GM18861 (cell line): Measurements from ENCODE around the gene TLL2.
"Not testable (repeated sequence)": the region's sequence is repeated elsewhere in the genome, so short reads cannot be mapped to it uniquely, and the experiment has no call there.

Experiments
- ATAC-seq: cut with Tn5 transposase; IDR thresholded peaks from one replicate; pipeline ENCODE4 v1.9.1; 2021; ENCODE audit not compliant: unreplicated experiment

Gene TLL2

GRCh38 chr10:96513698-96514561 lies at the start of gene TLL2:
Gene TLL2, minus strand, starts transcription at chr10:96513926. Its CDS starts 241 bp downstream, at chr10:96513685.
- ATAC-seq: peak; percentile 64

DNA sequence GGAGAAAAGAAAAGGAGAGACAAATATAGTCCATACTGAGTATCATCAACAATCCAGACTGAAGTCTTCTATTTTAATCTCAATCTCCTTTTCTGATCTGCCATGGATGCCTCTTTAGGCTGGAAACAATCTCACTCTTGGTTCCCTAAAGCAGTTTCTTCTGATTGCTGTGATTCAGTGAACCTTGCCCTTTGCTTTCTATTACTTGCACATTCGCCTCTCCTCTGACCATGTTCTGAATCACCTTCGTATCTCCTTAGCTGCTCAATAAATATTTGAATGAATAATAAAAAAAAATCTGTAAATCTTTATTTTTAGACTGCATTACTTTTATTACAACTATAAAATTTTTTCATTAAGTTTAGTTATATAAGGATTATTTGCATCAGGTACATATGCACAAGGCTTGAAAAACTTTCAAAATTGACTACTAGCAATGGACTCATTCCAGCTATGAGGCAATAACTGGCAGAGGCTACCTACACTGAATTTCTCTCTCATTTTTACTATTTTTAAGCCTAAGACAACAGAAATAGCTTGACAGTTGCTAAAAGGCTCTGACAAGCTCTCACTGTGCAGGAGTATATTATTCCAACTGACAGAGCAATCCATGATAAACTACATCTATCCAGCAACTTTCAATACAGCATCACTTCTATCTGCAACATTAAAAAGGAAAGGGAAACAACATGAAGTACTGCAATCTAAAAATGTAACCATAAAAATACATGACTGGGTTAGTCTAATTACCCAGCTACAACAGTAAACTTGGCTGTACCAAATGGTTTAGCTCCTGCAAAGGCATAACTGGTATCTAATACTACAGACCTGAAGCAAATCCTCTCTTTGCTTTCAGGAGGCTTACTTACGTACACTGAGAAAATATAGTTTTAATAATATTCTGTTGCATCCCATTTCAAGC lies 47.5 kb upstream of the TLL2 start:
- no peak for ATAC-seq

DNA sequence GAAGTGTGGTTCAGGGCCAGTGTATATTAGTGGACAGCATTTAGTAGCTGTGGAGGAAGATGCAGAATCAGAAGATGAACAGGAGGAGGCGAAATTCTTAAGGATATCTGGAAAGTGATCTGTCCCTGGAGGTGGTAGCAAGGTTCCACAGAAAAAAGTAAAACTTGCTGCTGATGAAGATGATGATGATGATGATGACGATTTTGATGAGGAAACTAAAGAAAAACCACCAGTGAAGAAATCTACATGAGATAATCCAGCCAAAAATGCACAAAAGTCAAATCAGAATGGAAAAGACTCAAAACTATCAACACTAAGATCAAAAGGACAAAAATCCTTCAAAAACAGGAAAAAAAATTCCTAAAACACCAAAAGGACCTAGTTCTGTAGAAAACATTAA lies 46.8 kb upstream of the TLL2 start:
- ATAC-seq: no peak

- ATAC-seq: no peak
These were observed 42.3 kb upstream of the TLL2 start for GRCh38 chr10:96556003-96556402.

GRCh38 chr10:96555330-96555729 lies 41.6 kb upstream of the TLL2 start:
- ATAC-seq: no peak

DNA sequence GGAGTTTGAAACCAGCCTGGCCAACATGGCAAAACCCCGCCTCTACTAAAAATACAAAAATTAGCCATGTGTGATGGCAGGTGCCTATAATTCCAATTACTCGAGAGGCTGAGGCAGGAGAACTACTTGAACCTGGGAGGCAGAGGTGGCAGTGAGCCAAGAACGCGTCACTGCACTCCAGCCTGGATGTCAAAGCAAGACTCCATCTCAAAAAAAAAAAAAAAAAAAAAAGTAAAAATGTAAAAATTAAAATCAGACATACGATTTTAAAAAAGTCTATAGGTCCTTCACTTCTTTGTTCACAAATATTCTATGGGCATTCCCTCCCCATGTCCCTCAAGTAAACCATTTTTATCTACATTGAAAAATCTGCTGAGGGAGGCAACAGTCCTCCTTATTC lies 34.9 kb upstream of the TLL2 start:
- ATAC-seq: no peak

GRCh38 chr10:96545558-96545957 lies 31.8 kb upstream of the TLL2 start:
- ATAC-seq: not testable (repeated sequence)

GRCh38 chr10:96541921-96542320 lies 28.2 kb upstream of the TLL2 start:
- no peak for ATAC-seq

DNA sequence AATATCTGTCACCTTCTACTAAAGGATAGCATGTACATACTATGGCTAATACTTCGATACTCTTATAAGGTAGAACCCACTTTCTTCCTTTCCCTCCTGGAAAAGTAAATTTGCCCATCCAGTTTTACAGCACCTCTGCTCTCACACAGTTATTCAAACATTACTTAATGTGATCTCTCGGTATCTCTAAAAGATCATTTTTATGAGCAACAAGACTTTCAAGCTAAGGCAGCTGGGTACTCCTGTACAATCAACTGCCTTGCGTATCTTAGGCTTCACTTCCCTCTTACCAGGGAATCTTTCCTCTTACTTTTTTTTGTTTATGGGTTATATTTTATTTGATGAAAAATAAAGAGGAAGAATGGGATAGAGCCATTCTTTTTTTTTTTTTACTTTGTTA lies 26.5 kb upstream of the TLL2 start:
- ATAC-seq: no peak

- ATAC-seq: no peak
These were observed 25.0 kb upstream of the TLL2 start for GRCh38 chr10:96538683-96539082.

- no peak for ATAC-seq
These were observed 22.4 kb upstream of the TLL2 start for GRCh38 chr10:96536129-96536528.

GRCh38 chr10:96532523-96532922 lies 18.8 kb upstream of the TLL2 start:
- no peak for ATAC-seq

- ATAC-seq: no peak
These were observed 16.0 kb upstream of the TLL2 start for GRCh38 chr10:96529634-96530279.

DNA sequence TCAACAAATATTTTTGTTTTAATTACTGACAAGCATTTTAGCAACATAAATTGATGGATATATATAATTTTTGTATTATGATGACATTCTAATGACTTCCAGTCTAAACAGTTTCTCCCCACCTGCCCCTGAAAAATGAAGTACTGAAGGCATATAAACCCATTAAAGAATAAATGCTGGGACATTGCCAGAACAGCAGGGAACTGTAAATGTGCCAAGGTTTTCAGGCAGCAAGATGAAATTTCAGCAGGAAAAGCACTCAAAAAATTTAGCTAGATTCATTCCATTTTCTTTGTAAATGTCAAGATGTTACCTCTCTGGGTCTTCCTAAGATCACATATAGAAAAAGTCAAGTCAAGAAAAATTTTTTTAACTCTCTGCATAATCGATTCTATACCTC lies 11.0 kb upstream of the TLL2 start:
- no peak for ATAC-seq

DNA sequence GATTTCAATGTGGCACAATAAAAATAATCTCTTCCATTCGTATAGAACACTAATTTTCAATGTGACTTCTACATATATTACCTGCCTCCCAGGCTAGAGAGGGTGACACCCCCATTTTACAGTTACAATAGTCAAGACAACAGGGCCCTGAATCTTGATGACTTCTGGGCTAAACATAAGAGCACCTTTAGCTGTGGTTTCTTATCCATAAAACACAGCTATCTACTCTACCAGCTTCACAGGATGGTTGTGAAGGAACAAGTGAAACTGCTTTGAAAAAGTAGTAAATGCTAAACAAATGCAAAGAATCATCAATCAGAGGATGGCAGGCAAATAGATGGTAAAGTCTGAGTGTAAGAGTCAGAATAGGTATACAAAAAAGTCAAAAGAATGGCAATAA lies 3.6 kb upstream of the TLL2 start:
- no peak for ATAC-seq

DNA sequence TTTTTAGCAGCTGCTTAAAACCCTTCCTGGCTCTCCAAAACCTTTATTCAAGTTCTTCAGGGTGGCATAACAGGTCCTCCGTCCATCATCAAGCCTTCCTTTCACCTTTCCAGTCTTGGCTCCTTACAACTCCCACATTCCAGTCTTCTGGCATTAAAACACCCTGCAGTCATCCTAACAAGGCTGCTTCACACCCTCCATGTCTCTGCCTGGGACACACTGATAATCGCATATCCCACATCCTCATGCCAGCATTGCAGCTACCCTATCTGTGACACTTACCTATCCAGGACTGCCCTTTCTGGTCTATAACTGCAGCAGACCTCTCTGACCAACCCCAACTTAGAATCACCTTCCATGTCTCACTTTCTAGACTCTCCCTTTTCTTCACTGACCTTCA lies 2.6 kb upstream of the TLL2 start:
- no peak for ATAC-seq

DNA sequence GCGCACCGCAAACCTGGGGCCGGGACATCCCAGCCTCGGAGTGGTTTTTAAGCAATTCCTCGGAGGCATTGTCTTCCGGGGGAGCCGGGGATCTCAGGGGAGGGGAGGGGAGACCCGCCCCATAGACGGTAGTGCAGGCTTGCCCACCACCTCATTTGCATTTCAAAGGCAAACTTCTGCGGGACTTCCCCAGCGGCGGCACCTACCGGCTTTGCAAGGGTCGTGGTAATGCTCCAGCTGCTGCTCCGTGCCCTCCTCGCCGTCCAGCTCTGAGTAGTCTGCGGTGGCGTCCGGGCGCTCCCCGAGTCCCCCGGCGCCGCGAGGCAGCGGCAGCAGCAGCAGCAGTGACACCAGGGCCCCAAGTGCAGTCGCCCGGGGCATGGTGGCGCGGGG lies 425 bp downstream of the TLL2 start:
- ATAC-seq: no peak

DNA sequence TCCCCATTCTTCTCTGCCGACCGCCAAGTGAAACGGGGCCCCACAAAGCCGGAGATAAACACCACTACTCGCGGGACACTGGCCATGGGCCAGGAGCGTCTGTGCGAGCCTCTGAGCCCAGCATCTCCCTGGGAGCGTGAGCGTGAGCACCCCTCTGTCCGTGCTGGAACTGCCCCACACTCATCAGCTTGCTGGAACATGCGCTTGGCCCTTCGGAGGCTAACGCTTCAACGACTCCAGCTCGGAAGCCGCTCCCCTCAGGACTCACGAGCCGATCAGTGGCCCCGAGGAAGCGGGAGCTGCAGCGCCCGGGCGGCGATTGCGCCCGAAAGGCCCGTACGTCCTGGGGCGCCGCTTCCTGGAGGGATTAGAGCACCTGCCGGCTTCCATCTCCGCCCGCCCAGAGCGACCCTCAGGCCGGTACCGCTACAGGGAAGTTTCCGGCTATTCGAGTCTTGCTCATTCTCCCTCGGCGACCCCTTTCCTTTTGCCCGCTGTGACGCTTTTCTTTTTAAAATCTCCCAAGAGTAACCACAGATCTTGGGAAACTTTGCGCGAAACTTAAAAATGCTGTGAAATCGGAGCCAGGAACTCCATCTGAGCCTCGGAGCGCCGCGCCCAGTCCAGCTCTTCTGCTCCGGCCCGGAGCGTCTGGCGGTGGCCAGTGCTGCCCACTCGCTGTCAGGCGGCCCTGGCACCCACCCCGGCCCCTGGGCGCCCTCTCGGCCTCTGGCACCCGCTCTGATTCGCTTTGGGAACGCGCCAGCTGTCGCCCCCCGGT lies 1.0 kb downstream of the TLL2 start:
- no peak for ATAC-seq

DNA sequence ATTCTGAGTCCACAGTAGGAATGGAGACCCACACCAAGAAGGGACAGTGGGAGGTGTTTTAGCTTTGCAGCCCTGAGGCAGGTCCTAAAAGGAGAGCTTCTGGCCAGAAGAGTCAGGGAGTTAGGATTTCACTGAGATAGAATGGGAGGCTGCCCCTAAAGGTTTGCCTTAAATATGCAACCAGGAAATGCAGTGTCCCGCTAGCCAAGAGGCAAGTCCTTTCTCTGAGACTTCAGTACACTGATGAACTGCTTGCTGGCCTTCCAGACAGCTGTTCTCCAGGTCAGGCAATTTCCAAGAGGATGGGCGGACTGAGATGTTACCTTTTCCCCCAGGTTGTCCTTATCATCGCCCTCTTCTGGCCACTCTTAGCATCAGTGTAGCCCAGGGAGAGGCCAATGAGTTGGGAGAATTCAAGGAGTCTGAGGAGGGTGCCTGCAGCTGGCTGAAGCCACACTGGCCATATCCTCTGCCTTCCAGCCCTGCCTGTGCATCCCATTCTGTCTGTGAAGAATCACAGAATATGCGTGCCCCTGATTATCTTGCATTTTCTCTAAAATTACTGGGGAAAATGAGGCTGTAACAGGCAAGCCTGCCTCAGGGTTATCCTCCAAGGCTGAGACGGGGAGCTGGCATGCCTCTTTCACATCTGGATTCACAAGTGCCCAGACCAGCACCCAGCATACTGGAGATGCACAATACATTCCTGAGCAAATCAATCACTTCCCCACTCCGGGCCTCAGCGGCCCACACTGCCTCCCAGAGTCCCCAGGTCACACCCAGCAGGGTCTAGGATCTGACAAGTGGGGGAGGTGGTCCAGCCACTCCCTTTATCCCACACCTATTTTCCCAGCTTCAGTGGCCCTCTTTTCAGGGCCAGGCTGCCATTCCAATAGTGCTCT lies 2.4 kb downstream of the TLL2 start:
- no peak for ATAC-seq
